Measurements from ENCODE around the gene TYMP. TPM values are rescaled to one million over a fixed set of nuclear protein-coding genes. Genes with fewer than 3 reads are reported as not detected.

The TYMP gene
- total and polyA plus RNA-seq, 2 of the 4 experiments (the other 2 are of a cell fraction) = 0.18 to 0.74 TPM

- Histone ChIP-seq H4K8ac (ENCODE audit: low read depth in 2 of 2, low read length in 2 of 2) (peak overlapping the region; percentile 79 to 97; a peak in 3 of 4 replicates), H3K36me3 (ENCODE audit: control insufficient read depth, insufficient read depth, low read length) (peaks cover 4% of the 10 kb centered on the region; the same call in 1 of the 2 replicates), H3K9me3 (ENCODE audit: control insufficient read depth, insufficient read depth, low read length) (no peaks in the 10 kb centered on the region), H3K9me1 (ENCODE audit: insufficient read depth, low read length) (no peaks in the 10 kb centered on the region; the same call in 1 of the 2 replicates), H3K56ac (ENCODE audit: extremely low read depth, insufficient read depth, low read length) (peak overlapping the region; percentile 17; the same call in 1 of the 2 replicates), H2AK5ac (ENCODE audit: low read depth, low read length) (peak overlapping the region; percentile 87), H3K9ac (ENCODE audit: low read depth, low read length) (peak overlapping the region; percentile 64), H2BK15ac (ENCODE audit: low read depth, low read length) (no peak overlapping the region; the same call in 2 of the 3 replicates), H2BK5ac (ENCODE audit: low read depth, low read length, poor library complexity, severe bottlenecking) (no peak overlapping the region), H2BK20ac (ENCODE audit: low read depth, low read length) (no peak overlapping the region), H3K79me1 (ENCODE audit: low read depth in 1 of 2, low read length in 2 of 2) (peaks cover 0 to 3% of the 10 kb centered on the region in 2 experiments; a peak in 1 of 4 replicates), H4K91ac (ENCODE audit: insufficient read depth, low read depth, low read length) (peak overlapping the region; percentile 94), H3K4me3 (ENCODE audit: insufficient read depth, low read depth, low read length) (peak overlapping the region; percentile 57), H4K5ac (ENCODE audit: low read depth, low read length) (no peak overlapping the region; the same call in 1 of the 2 replicates), H3K27me3 (ENCODE audit: control insufficient read depth, insufficient read depth, low read length) (peaks cover 21% of the 10 kb centered on the region), H3K18ac (ENCODE audit: low read depth, low read length) (peak overlapping the region; percentile 1; the same call in 1 of the 2 replicates), H2AK9ac (replicated peaks; ENCODE audit: low read depth, low read length, poor library complexity) (peak overlapping the region; percentile 99), H2BK120ac (ENCODE audit: low read depth, low read length) (peak overlapping the region; percentile 72), H4K20me1 (ENCODE audit: insufficient read depth, low read length) (no peaks in the 10 kb centered on the region; the same call in 1 of the 2 replicates), H2AFZ (replicated peaks; ENCODE audit: low read length, poor library complexity) (peak overlapping the region; percentile 86), H3K27ac (ENCODE audit: insufficient read depth, low read length) (peak overlapping the region; percentile 17), H3K23ac (ENCODE audit: low read depth, low read length) (peak overlapping the region; percentile 78), H3K4me1 (ENCODE audit: control insufficient read depth, insufficient read depth, low read length) (no peaks in the 10 kb centered on the region), H3K14ac (replicated peaks; ENCODE audit: low read depth, low read length) (peak overlapping the region; percentile 85), H3K4me2 (ENCODE audit: low read depth, low read length) (peak overlapping the region; percentile 53), H3K4ac (ENCODE audit: low read depth, low read length) (peak overlapping the region; percentile 91)
- TF ChIP-seq USF2 (IDR thresholded peaks at IDR 0.05; ENCODE audit: low read depth, low read length) (peak; percentile 64), MAZ (IDR thresholded peaks at IDR 0.05; ENCODE audit: borderline replicate concordance, low read depth, low read length) (peak; percentile 32; the same call in 1 of the 2 replicates), RCOR1 (IDR thresholded peaks at IDR 0.05; ENCODE audit: insufficient replicate concordance, low read length) (no peak)
- POLR2A ChIA-PET (ENCODE audit: unreplicated experiment) = no interaction called here
- BruUV-seq (replicated peaks) = no TSS peak
- intact Hi-C loops (cut with micrococcal nuclease) (no loop called here), in situ Hi-C loops (cut with MboI; ENCODE audit: low sequenced_read_pairs) (no loop called here), dilution Hi-C loops (cut with HindIII; ENCODE audit: low sequenced_read_pairs, unreplicated experiment) (no loop called here)
- no peak for DNase-seq
- ATAC-seq (ENCODE audit: low read depth) = peak; percentile 12
- WGBS, 2 experiments (ENCODE audit: extremely low coverage in 2 of 2, insufficient read length in 1 of 2) = 82% methylated on average over 17 of the region's 35 CpGs; no CpG with 5 or more reads in 1 of the 2 experiments
- CTCF ChIA-PET = interaction anchor here (0.5 kb wide), 1 partner anchor 116 kb away, joined by 4 read pairs; no protein-coding TSS in a partner anchor
These were observed 47.4 kb downstream of the TYMP start for GRCh38 chr22:50482107-50483074.
